GM23338 (cell line): ENCODE data around the gene GPR89B.

ENCODE experiments used
- CTCF ChIP-seq, 2 experiments: fragments of 200-600 bp in 1 of 2; sonication (generic) in 1 of 2; conservative IDR thresholded peaks; 2 replicates each; pipeline versions ENCODE4 v1.5.1 to v1.6.1; 2016 to 2017; ENCODE audit warnings: antibody characterized with exemption in 2 of 2, low read depth in 2 of 2, mild to moderate bottlenecking in 2 of 2, moderate library complexity in 1 of 2
- POLR2AphosphoS5 ChIP-seq: IDR thresholded peaks from 2 replicates; pipeline ENCODE4 v1.6.1; 2016; ENCODE audit warnings: antibody characterized with exemption, low read depth

GRCh38 chr1:147897029-147897752, 31.0 kb upstream of the GPR89B start:
- TF ChIP-seq CTCF (conservative IDR thresholded peaks at IDR 0.05; ENCODE audit: low read depth in 2 of 2) (no peak), POLR2AphosphoS5 (no peak)
